Right cardiac atrium (tissue), 5 donors: ENCODE measurements around the gene MMP27. TPM values are rescaled to one million over a fixed set of nuclear protein-coding genes. Genes with fewer than 3 reads are reported as not detected.

Experiments used
- ATAC-seq, 2 donors: fragments of 200-7000 bp; cut with Tn5 transposase; one replicate each; pipeline versions ENCODE4 v1.8.0 to v1.9.1; 2020; ENCODE audit warnings: moderate library complexity in 2 of 2, mild to moderate bottlenecking in 1 of 2
- DNase-seq, 3 donors: peaks; one replicate each; pipeline ENCODE4 v3.0.0-alpha.2; 2020
- H3K27ac ChIP-seq: one replicate; pipeline ENCODE4 v1.5.1; 2013; ENCODE audit warnings: mild to moderate bottlenecking, low read length, control low read depth, moderate library complexity
- H3K27me3 ChIP-seq: one replicate; pipeline ENCODE4 v1.6.1; 2013; ENCODE audit not compliant: control insufficient read depth, insufficient read depth
- H3K4me1 ChIP-seq: one replicate; pipeline ENCODE4 v1.6.1; 2013; ENCODE audit warnings: low read length; ENCODE audit not compliant: control insufficient read depth, insufficient read depth
- H3K4me3 ChIP-seq: one replicate; pipeline ENCODE4 v1.5.1; 2013; ENCODE audit warnings: low read length, control low read depth
- H3K9me3 ChIP-seq: one replicate; pipeline ENCODE4 v1.6.1; 2013; ENCODE audit warnings: low read length; ENCODE audit not compliant: control insufficient read depth
- WGBS: extraction: QIAGEN DNeasy Blood & Tissue Kit; methylation state at CpG from one replicate; pipeline ENCODE4 v1.1.7; 2013; 5-methylcytosine and 5-hydroxymethylcytosine counted together
- intact Hi-C, 4 donors: fragments of 100-400 bp; cut with DNase I; formaldehyde crosslinking; loops; one replicate each; pipeline versions ENCODE4 v1.11.0 to v1.14.0; 2022 to 2023
- polyA plus RNA-seq: library from polyadenylated mRNA; stranded (reverse); fragments of 200-250 nt; gene quantifications from one replicate; pipeline ENCODE4 v1.2.3, GENCODE V29; 2013
- total RNA-seq, 4 donors: library from RNA; stranded (reverse); fragmentation: NEBNext Ultra II Directional; extraction: Animal tissue kit (Norgen Biotek cat#: 25700); gene quantifications; one replicate each; pipeline ENCODE4 v1.2.1, GENCODE V29; 2021
- donor health status: healthy with polysubstance abuse.
- donor health status: DM: no; HTN: yes; CAD: no.
- donor health status: DM: no; HTN: no; CAD: no.
- donor health status: DM: no; HTN: yes; CAD: no; lungs with severe emphysema.
- donor health status: DM: yes; HTN: yes; CAD: no.

MMP27 gene
- total and polyA plus RNA-seq, 5 donors = not detected

DNA sequence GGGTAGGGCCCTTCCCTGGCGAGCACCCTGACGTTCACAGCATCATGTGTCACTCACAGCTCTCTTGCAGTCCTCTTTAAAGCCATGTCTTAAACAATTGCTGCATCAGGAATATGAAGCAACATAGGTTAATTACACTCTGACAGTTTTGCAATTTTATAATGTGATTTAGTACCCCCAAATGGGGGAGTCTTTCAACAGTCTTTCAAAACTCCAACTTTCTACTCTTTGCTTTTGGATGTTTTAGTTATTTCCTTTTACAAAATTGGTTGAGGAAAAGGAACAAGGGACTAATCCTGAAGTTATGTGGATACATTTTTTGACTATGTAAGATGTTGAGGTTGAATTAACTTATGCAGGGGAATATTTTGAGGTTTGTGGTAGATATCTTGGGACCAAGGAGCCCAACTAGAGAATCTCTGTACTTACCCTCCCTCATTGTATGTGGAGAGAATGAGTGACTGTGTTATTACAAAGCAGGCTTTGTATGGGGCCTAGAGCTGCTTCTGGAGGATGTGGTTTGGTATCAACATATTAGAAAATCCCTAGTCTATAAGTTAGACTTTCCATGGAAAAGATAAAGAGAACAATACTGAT is 19.4 kb upstream of the MMP27 start, which contains the start of gene MMP8:
TSS of gene MMP8 (minus strand) at position 51 of the 597 bp plus-strand sequence. CDS start 99 bp downstream, outside the sequence.
- no peak within 1 kb of the TSS for H3K27ac ChIP-seq
- intact Hi-C loops = no loop called here
- WGBS = 37% methylated on average over 2 of the region's 2 CpGs
- no peak within 1 kb of the TSS for H3K4me3 ChIP-seq
- H3K4me1 ChIP-seq = no peaks in the 10 kb centered on the region
- H3K27me3 ChIP-seq = no peaks in the 10 kb centered on the region
- H3K9me3 ChIP-seq = no peaks in the 10 kb centered on the region
- DNase-seq (no peak), ATAC-seq (no peak)

DNA sequence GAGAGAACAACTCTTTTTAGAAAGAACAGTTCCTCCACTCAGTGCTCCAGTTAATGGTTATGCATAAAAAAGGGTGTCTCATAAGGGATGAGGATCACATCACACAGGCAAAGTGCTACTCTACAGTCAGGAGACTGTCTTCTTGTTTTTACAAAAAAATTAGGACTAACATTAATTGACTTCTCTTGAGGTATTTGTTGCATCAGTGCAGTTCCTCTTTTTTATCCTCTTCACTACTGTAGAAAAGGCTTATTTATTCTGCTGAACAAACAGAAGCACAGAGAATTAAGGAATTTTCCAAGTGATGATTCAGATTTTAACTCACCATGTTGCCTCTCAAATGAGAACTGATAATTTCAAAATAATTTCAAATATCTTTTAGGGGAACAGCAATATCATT is 17.3 kb upstream of the MMP27 start:
- H3K9me3 ChIP-seq = no peaks in the 10 kb centered on the region
- no peak overlapping the region for H3K27ac ChIP-seq
- H3K4me3 ChIP-seq = no peak overlapping the region
- no peaks in the 10 kb centered on the region for H3K27me3 ChIP-seq
- DNase-seq (no peak), ATAC-seq (no peak)
- no peaks in the 10 kb centered on the region for H3K4me1 ChIP-seq
- intact Hi-C loops = no loop called here

DNA sequence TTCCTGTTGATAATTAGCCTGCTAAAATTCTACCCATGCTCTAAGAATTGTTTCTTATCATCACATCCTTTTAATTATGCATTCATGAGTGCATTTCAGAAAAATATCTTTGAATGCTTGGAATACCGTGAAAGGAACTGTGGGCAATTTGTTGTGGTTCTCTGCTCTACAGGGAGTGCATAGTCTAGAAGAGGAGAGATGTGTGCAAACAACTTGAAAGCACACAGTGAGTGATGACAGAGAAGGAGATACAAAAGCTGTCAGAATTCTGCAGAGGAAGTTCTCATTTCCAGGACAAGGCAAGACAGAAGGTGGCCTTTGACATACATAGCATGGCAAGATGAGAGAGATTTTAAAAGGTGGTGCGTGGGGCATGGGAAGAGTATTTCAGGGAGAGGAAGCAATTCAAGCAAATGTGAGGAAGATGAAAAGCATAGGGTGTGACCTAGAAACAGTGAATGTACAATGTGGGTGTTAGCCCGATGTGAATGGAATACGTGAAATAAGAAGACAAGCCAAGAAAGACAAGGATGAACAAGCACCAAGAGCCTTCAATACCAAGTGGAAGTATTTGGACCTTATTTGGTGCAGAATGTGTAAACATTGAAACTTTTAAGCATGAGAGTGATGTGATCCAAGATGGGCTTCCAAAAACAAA is 14.2 kb upstream of the MMP27 start:
- Histone ChIP-seq H3K9me3 (no peaks in the 10 kb centered on the region), H3K4me1 (no peaks in the 10 kb centered on the region), H3K4me3 (no peak overlapping the region), H3K27me3 (no peaks in the 10 kb centered on the region), H3K27ac (no peak overlapping the region)
- WGBS = 44% methylated on average over 4 of the region's 4 CpGs
- ATAC-seq (no peak), DNase-seq (no peak)
- intact Hi-C loops = no loop called here

DNA sequence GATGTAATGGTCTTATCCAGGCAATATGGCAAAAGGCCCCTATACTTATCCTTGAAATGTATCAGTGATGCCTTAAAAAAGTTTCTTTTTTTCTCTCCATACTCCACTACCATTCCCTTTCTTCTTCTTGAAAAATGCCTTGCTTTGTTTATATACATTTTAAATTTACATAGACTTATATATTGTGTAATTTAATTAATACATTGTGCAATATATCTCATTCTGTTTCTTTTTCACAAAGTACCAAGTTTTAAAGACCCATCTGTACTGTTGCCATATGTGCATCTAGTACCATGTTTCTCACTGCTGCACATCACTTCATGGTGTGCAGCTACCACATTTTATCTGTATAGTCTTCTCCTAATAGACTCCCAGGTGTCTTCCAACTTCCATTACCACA is 11.7 kb upstream of the MMP27 start:
- no peak overlapping the region for H3K4me3 ChIP-seq
- intact Hi-C loops = no loop called here
- no peak for ATAC-seq

DNA sequence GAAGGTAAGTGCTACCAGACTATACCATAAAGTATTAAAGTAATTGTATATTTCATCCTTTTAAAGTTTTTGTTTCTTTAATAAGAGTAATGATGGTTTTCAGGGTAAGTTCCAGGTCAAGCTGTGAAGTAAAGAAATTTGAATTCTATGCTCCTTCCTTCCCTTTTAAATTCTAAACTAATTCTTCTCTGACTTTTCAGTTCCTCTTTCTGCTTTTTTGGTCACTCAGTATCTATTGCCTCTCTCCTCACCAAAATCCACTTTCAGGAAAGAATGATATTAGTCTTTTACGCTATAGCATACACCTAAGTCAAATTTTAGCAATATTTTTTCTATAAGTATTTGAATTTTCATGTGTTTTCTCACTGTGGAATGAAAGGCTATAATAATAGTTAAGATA is 11.0 kb upstream of the MMP27 start:
- H3K4me3 ChIP-seq = no peak overlapping the region
- H3K27ac ChIP-seq = no peak overlapping the region
- DNase-seq = no peak
- WGBS = 80% methylated on average over 1 of the region's 1 CpG
- intact Hi-C loops = no loop called here
- no peaks in the 10 kb centered on the region for H3K27me3 ChIP-seq
- no peaks in the 10 kb centered on the region for H3K4me1 ChIP-seq
- no peaks in the 10 kb centered on the region for H3K9me3 ChIP-seq
- no peak for ATAC-seq

More for the DNA sequence above, 11.7 kb upstream of the MMP27 start:
- no peak for DNase-seq
- H3K4me1 ChIP-seq = no peaks in the 10 kb centered on the region
- H3K9me3 ChIP-seq = no peaks in the 10 kb centered on the region
- no peak overlapping the region for H3K27ac ChIP-seq
- H3K27me3 ChIP-seq = no peaks in the 10 kb centered on the region

DNA sequence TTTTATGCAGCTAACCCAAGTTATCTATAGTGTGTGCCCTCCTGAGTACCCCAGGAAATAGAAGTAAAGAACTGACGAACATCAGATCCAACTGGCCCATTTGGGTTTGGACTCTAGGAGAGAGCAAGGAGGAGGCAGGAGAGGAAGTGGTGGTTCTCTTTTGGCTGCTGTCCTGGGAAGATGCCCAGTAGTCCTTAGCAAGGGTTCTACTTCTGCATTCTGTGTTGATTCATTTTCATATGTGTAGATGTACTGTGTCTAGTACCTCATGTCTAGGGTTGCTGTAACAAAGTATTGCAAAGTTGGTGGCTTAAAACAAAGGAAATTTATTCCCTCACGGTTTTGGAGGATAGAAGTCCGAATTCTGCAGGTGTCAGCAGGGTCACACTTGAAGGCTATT is 6.6 kb upstream of the MMP27 start:
- H3K4me1 ChIP-seq = no peaks in the 10 kb centered on the region
- WGBS = 66% methylated on average over 3 of the region's 3 CpGs
- no peak overlapping the region for H3K4me3 ChIP-seq
- peak; percentile 47 to 48 for ATAC-seq
- no peak for DNase-seq
- no peaks in the 10 kb centered on the region for H3K27me3 ChIP-seq
- intact Hi-C loops = no loop called here
- H3K27ac ChIP-seq = no peak overlapping the region
- no peaks in the 10 kb centered on the region for H3K9me3 ChIP-seq

DNA sequence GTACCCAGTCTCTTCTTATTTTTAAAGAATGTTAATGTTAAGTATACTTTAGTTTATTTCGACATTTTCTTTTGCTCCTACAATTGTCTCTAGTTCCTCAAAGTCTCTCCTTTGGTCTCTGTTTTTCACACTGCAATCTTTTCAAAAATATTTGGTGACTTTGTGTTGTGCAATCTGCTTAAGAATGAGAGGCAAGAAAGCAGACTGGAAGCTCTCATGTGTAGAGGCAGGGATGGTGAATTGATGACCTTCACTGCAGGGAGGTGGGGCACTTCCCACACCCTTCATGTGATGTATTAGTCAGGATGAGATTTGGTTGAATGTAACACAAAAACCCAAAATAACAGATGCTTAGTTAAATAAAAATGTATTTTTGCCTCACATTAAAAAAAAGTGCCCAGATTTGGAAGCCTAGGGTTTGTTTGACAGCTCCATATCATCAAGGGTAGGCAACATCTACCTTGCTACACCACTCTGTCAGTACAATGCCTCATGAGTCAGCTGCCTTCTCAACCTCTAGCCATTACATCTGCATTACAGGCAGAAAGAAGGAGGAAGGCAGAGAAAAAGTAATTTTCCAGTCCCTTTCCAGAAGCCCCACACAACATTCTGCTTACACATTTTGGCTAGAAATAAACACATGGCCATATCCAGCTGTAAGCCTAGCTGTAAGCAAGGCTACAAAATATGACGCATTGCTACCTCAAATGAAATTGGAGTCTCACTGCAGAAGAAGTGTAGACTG is 3.8 kb upstream of the MMP27 start:
- no peaks in the 10 kb centered on the region for H3K27me3 ChIP-seq
- no peak overlapping the region for H3K27ac ChIP-seq

DNA sequence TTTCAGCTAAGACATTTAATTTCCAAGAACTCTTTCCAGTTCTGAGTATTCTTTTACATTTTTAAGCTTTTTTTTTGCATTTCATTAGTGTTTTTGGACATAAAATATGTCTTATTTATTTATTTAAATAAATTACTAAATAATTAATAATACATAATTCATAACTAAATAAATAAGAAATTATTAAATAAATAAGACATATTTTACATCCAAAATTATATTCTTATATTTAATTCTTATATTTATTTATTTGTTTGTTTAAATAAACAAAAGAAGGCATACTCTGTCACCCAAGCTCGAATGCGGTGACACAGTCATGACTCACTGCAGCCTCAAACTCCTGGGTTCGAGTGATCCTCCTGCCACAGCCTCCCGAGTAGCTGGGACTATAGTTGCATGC is 3.1 kb upstream of the MMP27 start:
- WGBS = 68% methylated on average over 4 of the region's 4 CpGs
- Histone ChIP-seq H3K4me1 (no peaks in the 10 kb centered on the region), H3K27me3 (no peaks in the 10 kb centered on the region), H3K27ac (no peak overlapping the region), H3K4me3 (no peak overlapping the region), H3K9me3 (no peaks in the 10 kb centered on the region)
- intact Hi-C loops = no loop called here
- ATAC-seq = no peak
- no peak for DNase-seq

More for the DNA sequence above, 3.8 kb upstream of the MMP27 start:
- no peak overlapping the region for H3K4me3 ChIP-seq
- 80% methylated on average over 2 of the region's 2 CpGs for WGBS
- no peaks in the 10 kb centered on the region for H3K4me1 ChIP-seq
- DNase-seq (no peak), ATAC-seq (no peak)
- intact Hi-C loops = no loop called here
- H3K9me3 ChIP-seq = no peaks in the 10 kb centered on the region

DNA sequence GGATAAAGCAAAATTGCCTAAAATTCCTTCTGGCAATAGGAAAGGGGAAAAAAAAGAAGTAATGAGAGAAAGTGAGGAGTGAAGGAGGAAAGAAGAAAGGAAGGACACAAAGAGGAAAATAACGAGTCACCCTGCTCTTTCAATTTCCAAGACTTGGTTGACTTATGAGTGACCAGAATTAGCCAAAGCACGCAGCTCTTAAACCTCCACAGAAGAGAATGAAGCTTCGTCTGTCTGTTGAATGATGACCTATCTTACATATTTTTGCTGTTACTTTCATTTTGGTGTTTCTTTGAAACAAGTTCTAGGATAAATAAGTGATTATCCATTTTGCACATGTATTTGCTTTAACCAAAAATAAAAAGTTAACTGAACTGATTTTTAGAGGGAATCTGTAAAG is 728 bp downstream of the MMP27 start:
- WGBS = 82% methylated on average over 3 of the region's 3 CpGs
- H3K4me3 ChIP-seq = no peak overlapping the region
- H3K4me1 ChIP-seq = no peaks in the 10 kb centered on the region
- DNase-seq (no peak), ATAC-seq (no peak)
- H3K9me3 ChIP-seq = no peaks in the 10 kb centered on the region
- intact Hi-C loops = no loop called here
- no peaks in the 10 kb centered on the region for H3K27me3 ChIP-seq
- no peak overlapping the region for H3K27ac ChIP-seq

DNA sequence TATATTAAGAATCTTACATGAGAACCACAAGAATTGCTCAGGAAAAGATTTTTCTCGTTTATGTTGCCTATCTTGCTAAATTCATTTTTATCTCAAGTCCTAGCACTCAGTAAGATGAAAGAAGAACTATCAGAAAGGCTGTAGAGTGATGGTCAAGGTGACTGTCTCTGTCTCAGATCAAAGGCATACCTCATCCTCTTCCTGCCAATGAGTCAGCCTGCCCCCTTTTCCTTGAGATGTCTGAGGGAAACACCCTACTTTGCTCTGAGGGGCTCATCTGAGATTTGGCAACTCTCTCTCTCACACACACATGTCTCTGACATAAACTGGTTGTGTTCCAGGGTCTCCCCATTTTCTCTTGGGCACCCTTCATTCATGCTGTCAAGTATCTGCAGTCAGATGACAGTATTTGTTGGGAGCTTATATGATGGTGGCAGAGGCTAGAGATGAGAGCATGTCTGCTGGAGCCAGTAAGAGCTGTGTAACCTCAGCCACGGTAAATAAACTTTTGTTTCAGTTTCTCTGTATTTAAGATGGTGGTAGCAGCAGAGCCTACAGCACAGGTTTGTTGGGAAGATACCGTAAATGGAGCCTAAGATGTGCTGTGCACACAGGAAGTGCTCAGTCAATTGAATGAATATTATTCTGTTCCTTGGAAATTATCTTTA is 1.6 kb downstream of the MMP27 start:
- no peaks in the 10 kb centered on the region for H3K4me1 ChIP-seq
- no peaks in the 10 kb centered on the region for H3K27me3 ChIP-seq
- no peak overlapping the region for H3K27ac ChIP-seq
- 76% methylated on average over 3 of the region's 3 CpGs for WGBS
- H3K9me3 ChIP-seq = no peaks in the 10 kb centered on the region
- no peak overlapping the region for H3K4me3 ChIP-seq
- no peak for ATAC-seq
- DNase-seq = no peak
- intact Hi-C loops = no loop called here

DNA sequence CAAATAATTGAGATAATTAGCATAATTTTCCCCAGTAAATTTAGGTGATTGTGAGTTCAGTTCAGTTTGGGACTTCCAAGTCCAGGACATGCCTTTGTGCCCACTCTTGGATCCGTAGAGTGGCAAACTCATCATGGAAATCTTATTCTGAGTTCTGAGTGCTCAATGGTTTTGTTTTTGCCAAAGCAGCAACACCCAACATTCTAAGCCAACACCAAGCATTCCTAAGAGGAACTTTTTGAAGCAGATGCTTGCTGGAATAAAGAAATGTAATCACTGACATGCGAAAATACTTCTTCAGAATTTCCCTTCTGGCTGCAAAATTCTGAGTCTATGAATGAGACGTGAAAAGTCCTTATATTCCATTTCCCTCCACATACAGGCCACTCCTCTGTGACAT is 10.4 kb downstream of the MMP27 start:
- intact Hi-C loops = no loop called here
- Histone ChIP-seq H3K4me1 (no peaks in the 10 kb centered on the region), H3K4me3 (no peak overlapping the region), H3K27ac (no peak overlapping the region), H3K9me3 (no peaks in the 10 kb centered on the region), H3K27me3 (no peaks in the 10 kb centered on the region)
- ATAC-seq (no peak), DNase-seq (no peak)
- WGBS = 83% methylated on average over 3 of the region's 3 CpGs
